IMR-90 (cell line): ENCODE measurements around the gene CCDC184. TPM values are rescaled to one million over a fixed set of nuclear protein-coding genes. Genes with fewer than 3 reads are reported as not detected.

ENCODE experiments used
- ATAC-seq: fragments of 200-7000 bp; cut with Tn5 transposase; 2 replicates; pipeline ENCODE4 v1.9.1; 2020; ENCODE audit warnings: low read depth, mild to moderate bottlenecking, moderate library complexity
- BruUV-seq: library from RNA; stranded (reverse); fragments of 400-500 nt; replicated peaks from 2 replicates; lab custom pipeline; 2021; lab: Mats Ljungman, UMichigan
- CTCF ChIA-PET: fragments of 300-600 bp; formaldehyde crosslinking; extraction: SDS; loops from one replicate; lab custom pipeline; 2021; ENCODE audit warnings: antibody characterized with exemption; lab: Yijun Ruan, JAX
- POLR2A ChIA-PET: fragments of 300-600 bp; sonication (Branson Sonifier 250); formaldehyde crosslinking; loops from one replicate; lab custom pipeline; 2022; ENCODE audit warnings: antibody characterized with exemption; ENCODE audit not compliant: unreplicated experiment; lab: Charles Lee
- DNase-seq: peaks from one replicate; pipeline ENCODE4 v3.0.0; 2013
- H2AFZ ChIP-seq: replicated peaks from 2 replicates; pipeline ENCODE3; 2013; ENCODE audit warnings: low read length, mild to moderate bottlenecking; ENCODE audit not compliant: poor library complexity
- H2AK5ac ChIP-seq: 2 replicates; pipeline ENCODE4 v1.6.1; 2013; ENCODE audit warnings: low read depth, low read length, inconsistent platforms
- H2AK9ac ChIP-seq: replicated peaks from 2 replicates; pipeline ENCODE3; 2013; ENCODE audit warnings: mild to moderate bottlenecking, low read depth, low read length, moderate library complexity; ENCODE audit not compliant: poor library complexity
- H2BK120ac ChIP-seq: 2 replicates; pipeline ENCODE4 v1.6.1; 2013; ENCODE audit warnings: low read depth, low read length, inconsistent platforms
- H2BK15ac ChIP-seq: 3 replicates; pipeline ENCODE4 v1.6.1; 2013; ENCODE audit warnings: low read depth, low read length, inconsistent platforms
- H2BK20ac ChIP-seq: 2 replicates; pipeline ENCODE4 v1.6.1; 2013; ENCODE audit warnings: low read depth, mild to moderate bottlenecking, inconsistent platforms, low read length, moderate library complexity
- H2BK5ac ChIP-seq: 2 replicates; pipeline ENCODE4 v1.6.1; 2013; ENCODE audit warnings: mild to moderate bottlenecking, low read depth, low read length, inconsistent platforms; ENCODE audit not compliant: poor library complexity, severe bottlenecking
- H3K14ac ChIP-seq: replicated peaks from 2 replicates; pipeline ENCODE4 v1.6.1; 2013; ENCODE audit warnings: low read depth, low read length, inconsistent platforms
- H3K18ac ChIP-seq: 2 replicates; pipeline ENCODE4 v1.6.1; 2013; ENCODE audit warnings: low read depth, low read length, control low read depth
- H3K23ac ChIP-seq: 2 replicates; pipeline ENCODE4 v1.6.1; 2013; ENCODE audit warnings: low read depth, low read length, inconsistent platforms
- H3K27ac ChIP-seq: 2 replicates; pipeline ENCODE4 v1.5.1; 2013; ENCODE audit warnings: mild to moderate bottlenecking, control low read depth, low read length; ENCODE audit not compliant: insufficient read depth
- H3K27me3 ChIP-seq: 2 replicates; pipeline ENCODE4 v1.6.1; 2013; ENCODE audit warnings: low read length; ENCODE audit not compliant: control insufficient read depth, insufficient read depth
- H3K36me3 ChIP-seq: 2 replicates; pipeline ENCODE4 v1.6.1; 2013; ENCODE audit warnings: low read length, mixed read lengths; ENCODE audit not compliant: control insufficient read depth, insufficient read depth
- H3K4ac ChIP-seq: 2 replicates; pipeline ENCODE4 v1.6.1; 2013; ENCODE audit warnings: low read depth, low read length, inconsistent platforms
- H3K4me1 ChIP-seq: 2 replicates; pipeline ENCODE4 v1.6.1; 2013; ENCODE audit warnings: low read length, mixed read lengths; ENCODE audit not compliant: control insufficient read depth, insufficient read depth
- H3K4me2 ChIP-seq: 2 replicates; pipeline ENCODE4 v1.6.1; 2013; ENCODE audit warnings: low read depth, mild to moderate bottlenecking, control low read depth, low read length, moderate library complexity
- H3K4me3 ChIP-seq: 2 replicates; pipeline ENCODE4 v1.5.1; 2013; ENCODE audit warnings: low read depth, mild to moderate bottlenecking, control low read depth, low read length, moderate library complexity; ENCODE audit not compliant: insufficient read depth
- H3K56ac ChIP-seq: 2 replicates; pipeline ENCODE4 v1.6.1; 2013; ENCODE audit warnings: low read length, inconsistent platforms; ENCODE audit not compliant: insufficient read depth; ENCODE audit errors: extremely low read depth
- H3K79me1 ChIP-seq, 2 experiments: 2 replicates each; pipeline ENCODE4 v1.6.1; 2013; ENCODE audit warnings: low read length in 2 of 2, inconsistent platforms in 1 of 2, low read depth in 1 of 2
- H3K9ac ChIP-seq: 2 replicates; pipeline ENCODE4 v1.6.1; 2013; ENCODE audit warnings: low read depth, low read length, control low read depth
- H3K9me1 ChIP-seq: 2 replicates; pipeline ENCODE4 v1.6.1; 2013; ENCODE audit warnings: low read length, inconsistent platforms; ENCODE audit not compliant: insufficient read depth
- H3K9me3 ChIP-seq: 2 replicates; pipeline ENCODE4 v1.6.1; 2013; ENCODE audit warnings: low read length; ENCODE audit not compliant: control insufficient read depth, insufficient read depth
- H4K20me1 ChIP-seq: 2 replicates; pipeline ENCODE4 v1.6.1; 2013; ENCODE audit warnings: low read length, inconsistent platforms; ENCODE audit not compliant: insufficient read depth
- H4K5ac ChIP-seq: 2 replicates; pipeline ENCODE4 v1.6.1; 2013; ENCODE audit warnings: mild to moderate bottlenecking, low read depth, low read length, control low read depth
- H4K8ac ChIP-seq, 2 experiments: 2 replicates each; pipeline ENCODE4 v1.6.1; 2013; ENCODE audit warnings: low read depth in 2 of 2, low read length in 2 of 2, control low read depth in 1 of 2, inconsistent platforms in 1 of 2
- H4K91ac ChIP-seq: 2 replicates; pipeline ENCODE4 v1.6.1; 2013; ENCODE audit warnings: low read depth, low read length, inconsistent platforms; ENCODE audit not compliant: insufficient read depth
- CEBPB ChIP-seq: IDR thresholded peaks from 2 replicates; pipeline ENCODE4 v1.6.1; 2012; ENCODE audit warnings: low read depth, low read length, improper control_type of control experiment
- FOS ChIP-seq: fragments of 150-350 bp; IDR thresholded peaks from 2 replicates; pipeline ENCODE4 v1.6.1; 2016; ENCODE audit warnings: low read depth, low read length
- MAFK ChIP-seq: IDR thresholded peaks from 2 replicates; pipeline ENCODE4 v1.6.1; 2012; ENCODE audit warnings: low read depth, low read length, improper control_type of control experiment
- MAZ ChIP-seq: IDR thresholded peaks from 2 replicates; pipeline ENCODE4 v1.6.1; 2012; ENCODE audit warnings: low read depth, mild to moderate bottlenecking, low read length, improper control_type of control experiment, moderate library complexity, borderline replicate concordance
- NFE2L2 ChIP-seq: fragments of 150-350 bp; IDR thresholded peaks from 2 replicates; pipeline ENCODE4 v1.6.1; 2016; ENCODE audit warnings: low read depth, mild to moderate bottlenecking, low read length
- RCOR1 ChIP-seq: IDR thresholded peaks from 2 replicates; pipeline ENCODE4 v1.6.1; 2012; ENCODE audit warnings: mild to moderate bottlenecking, low read length, improper control_type of control experiment; ENCODE audit not compliant: insufficient replicate concordance
- RFX5 ChIP-seq: IDR thresholded peaks from 2 replicates; pipeline ENCODE4 v1.8.0; 2012; ENCODE audit warnings: low read depth, mild to moderate bottlenecking, low read length, moderate library complexity
- SMC3 ChIP-seq: fragments of 150-350 bp; IDR thresholded peaks from 2 replicates; pipeline ENCODE4 v1.6.1; 2016; ENCODE audit warnings: low read depth, mild to moderate bottlenecking, antibody characterized with exemption, low read length, moderate library complexity
- WGBS, 2 experiments: methylation state at CpG; one replicate each; pipeline versions ENCODE4 v1.1.5 to v1.1.7; 2013; ENCODE audit warnings: missing lambda C conversion rate in 2 of 2; ENCODE audit not compliant: insufficient read length in 1 of 2; ENCODE audit errors: extremely low coverage in 2 of 2; 5-methylcytosine and 5-hydroxymethylcytosine counted together
- dilution Hi-C: fragments of 300-500 bp; cut with HindIII; formaldehyde crosslinking; loops from one replicate; pipeline ENCODE4 v1.14.3; 2018; ENCODE audit warnings: low sequenced_read_pairs; ENCODE audit not compliant: unreplicated experiment
- in situ Hi-C: fragments of 300-500 bp; cut with MboI; formaldehyde crosslinking; loops from 3 replicates; pipeline ENCODE4 v1.14.3; 2019; ENCODE audit warnings: low sequenced_read_pairs, inconsistent platforms, mixed read lengths
- intact Hi-C: fragments of 100-400 bp; cut with micrococcal nuclease; formaldehyde crosslinking; loops from 2 replicates; pipeline ENCODE4 v1.10.0; 2022
- polyA plus RNA-seq, 3 experiments: library from polyadenylated mRNA; depleted of rRNA; stranded (reverse); fragments of >200 nt; gene quantifications; 2 replicates each; pipeline ENCODE4 v1.2.3, GENCODE V29; 2012; ENCODE audit warnings: low replicate concordance in 1 of 3
- total RNA-seq: library from RNA; depleted of rRNA; stranded (reverse); fragments of >200 nt; gene quantifications from 2 replicates; pipeline ENCODE4 v1.2.3, GENCODE V29; 2012

The CCDC184 gene
- total and polyA plus RNA-seq, 2 of the 4 experiments (the other 2 are of a cell fraction): 0.18 to 0.22 TPM

DNA sequence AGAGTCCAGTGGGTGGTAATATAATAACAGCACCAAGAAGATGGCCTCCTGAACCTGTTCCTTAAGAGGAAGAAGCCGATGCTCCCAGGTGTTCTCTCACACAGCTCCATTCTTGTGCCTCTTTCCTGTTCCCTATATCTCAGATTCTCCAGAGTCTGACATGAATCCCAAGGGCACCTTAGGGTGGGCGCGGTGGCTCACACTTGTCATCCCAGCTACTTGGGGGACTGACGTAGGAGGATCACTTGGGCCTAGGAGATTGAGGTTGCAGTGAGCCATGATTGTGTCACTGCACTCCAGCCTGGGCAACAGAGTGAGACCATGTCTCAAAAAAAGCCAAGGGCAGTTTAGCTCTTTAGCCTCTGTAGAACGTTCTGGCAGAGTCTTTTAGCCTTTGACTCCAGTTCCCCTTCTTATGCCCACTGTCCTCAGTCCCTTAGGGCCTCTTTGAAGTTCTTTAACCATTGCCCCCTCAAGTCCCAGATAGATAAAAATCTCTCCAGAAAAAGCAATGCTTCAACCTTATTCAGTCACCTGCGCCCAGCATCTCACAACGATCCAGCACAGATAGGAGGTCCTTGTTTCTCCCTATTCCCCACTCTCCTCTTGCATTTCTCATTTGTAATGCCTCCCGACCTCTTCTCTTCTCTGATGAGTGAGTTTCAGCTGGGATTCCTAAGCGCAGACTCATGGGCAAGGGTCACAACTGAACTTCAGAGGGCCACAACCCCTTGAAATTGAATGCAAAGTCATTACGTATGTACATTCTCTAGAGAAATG, 4.7 kb downstream of the CCDC184 start:
- H2BK15ac ChIP-seq: no peak overlapping the region
- H2AK5ac ChIP-seq: no peak overlapping the region
- H3K9me3 ChIP-seq: no peaks in the 10 kb centered on the region
- H3K9ac ChIP-seq: no peak overlapping the region
- H3K9me1 ChIP-seq: no peaks in the 10 kb centered on the region
- intact Hi-C loops: loop anchor here (2.0 kb wide), 1 partner anchor 69 kb away; the partner anchor contains the start of gene PFKM
- no peak overlapping the region for H3K56ac ChIP-seq
- dilution Hi-C loops: no loop called here
- no peaks in the 10 kb centered on the region for H4K20me1 ChIP-seq
- no peak overlapping the region for H2BK5ac ChIP-seq
- H3K27me3 ChIP-seq: peaks cover 44% of the 10 kb centered on the region
- H4K8ac ChIP-seq: no peak overlapping the region
- H3K79me1 ChIP-seq: no peaks in the 10 kb centered on the region
- in situ Hi-C loops: no loop called here
- no peak overlapping the region for H4K5ac ChIP-seq
- H3K36me3 ChIP-seq: no peaks in the 10 kb centered on the region
- DNase-seq: no peak
- H4K91ac ChIP-seq: no peak overlapping the region
- H2AFZ ChIP-seq: no peak overlapping the region
- CTCF ChIA-PET: interaction anchor here (1.6 kb wide), 1 partner anchor 41 kb away, joined by 3 read pairs; no protein-coding TSS in a partner anchor
- H3K27ac ChIP-seq: no peak overlapping the region
- no peak for ATAC-seq
- no peak overlapping the region for H2AK9ac ChIP-seq
- H3K23ac ChIP-seq: no peak overlapping the region
- no peak overlapping the region for H2BK120ac ChIP-seq
- no peak overlapping the region for H3K18ac ChIP-seq
- POLR2A ChIA-PET: interaction anchor here (0.5 to 0.6 kb wide), 2 partner anchors 23 to 25 kb away, joined by 3 read pairs; no protein-coding TSS in a partner anchor
- H3K4me2 ChIP-seq: no peak overlapping the region
- 46% methylated on average over 3 of the region's 10 CpGs; no CpG with 5 or more reads in 1 of the 2 experiments for WGBS, 2 experiments
- TF ChIP-seq RCOR1 (no peak), MAZ (no peak), MAFK (no peak), FOS (no peak), NFE2L2 (no peak), SMC3 (no peak), RFX5 (no peak), CEBPB (no peak)
- BruUV-seq: no TSS peak
- no peak overlapping the region for H3K4ac ChIP-seq
- H3K4me1 ChIP-seq: peaks cover 3% of the 10 kb centered on the region; the same call in 1 of the 2 replicates
- no peak overlapping the region for H2BK20ac ChIP-seq
- H3K4me3 ChIP-seq: no peak overlapping the region
- no peak overlapping the region for H3K14ac ChIP-seq
